HG03558 (cell line): Measurements from ENCODE around the gene EFEMP2.
"Not testable (repeated sequence)": the region's sequence is repeated elsewhere in the genome, so short reads cannot be mapped to it uniquely, and the experiment has no call there.

Experiments
- ATAC-seq: cut with Tn5 transposase; IDR thresholded peaks from one replicate; pipeline ENCODE4 v1.9.1; 2021; ENCODE audit warnings: moderate number of reproducible peaks; ENCODE audit not compliant: unreplicated experiment; ENCODE audit errors: extremely low read depth

EFEMP2 gene

GRCh38 chr11:65856689-65857499 is 15.7 kb downstream of the EFEMP2 start:
- no peak for ATAC-seq

- no peak for ATAC-seq
Measured at GRCh38 chr11:65855927-65856363, 16.7 kb downstream of the EFEMP2 start.

- no peak for ATAC-seq
Measured at GRCh38 chr11:65854852-65855837, 17.5 kb downstream of the EFEMP2 start.

- no peak for ATAC-seq
Measured at GRCh38 chr11:65854161-65854592, 18.4 kb downstream of the EFEMP2 start.

- no peak for ATAC-seq
Measured at GRCh38 chr11:65853246-65853979, 19.2 kb downstream of the EFEMP2 start.

GRCh38 chr11:65852508-65853245 is 19.9 kb downstream of the EFEMP2 start:
- ATAC-seq = no peak

GRCh38 chr11:65851811-65852507 is 20.6 kb downstream of the EFEMP2 start:
- no peak for ATAC-seq

- no peak for ATAC-seq
Measured at GRCh38 chr11:65851083-65851579, 21.5 kb downstream of the EFEMP2 start.

- no peak for ATAC-seq
Measured at GRCh38 chr11:65850217-65851082, 22.1 kb downstream of the EFEMP2 start.

- no peak for ATAC-seq
Measured at GRCh38 chr11:65849771-65850216, 22.8 kb downstream of the EFEMP2 start.

GRCh38 chr11:65849366-65849765 is 23.2 kb downstream of the EFEMP2 start:
- no peak for ATAC-seq

- not testable (repeated sequence) for ATAC-seq
Measured at GRCh38 chr11:65848693-65849092, 23.9 kb downstream of the EFEMP2 start.

GRCh38 chr11:65847746-65848145 is 24.9 kb downstream of the EFEMP2 start:
- no peak for ATAC-seq

GRCh38 chr11:65844231-65844872 is 28.2 kb downstream of the EFEMP2 start:
- no peak for ATAC-seq

- no peak for ATAC-seq
Measured at GRCh38 chr11:65843811-65844210, 28.8 kb downstream of the EFEMP2 start.

GRCh38 chr11:65842144-65842543 is 30.5 kb downstream of the EFEMP2 start:
- no peak for ATAC-seq

- no peak for ATAC-seq
Measured at GRCh38 chr11:65834202-65834601, 38.4 kb downstream of the EFEMP2 start.
